K562 (cell line): Measurements from ENCODE around the gene HACE1. TPM values are rescaled to one million over a fixed set of nuclear protein-coding genes. Genes with fewer than 3 reads are reported as not detected.

ENCODE experiments used
- ATAC-seq: fragments of 200-7000 bp; cut with Tn5 transposase; 3 replicates; pipeline ENCODE4 v1.9.1; 2020; ENCODE audit warnings: moderate library complexity
- BruUV-seq: library from RNA; stranded (reverse); fragments of 400-500 nt; replicated peaks from 2 replicates; lab custom pipeline; 2021; lab: Mats Ljungman, UMichigan
- CTCF ChIA-PET: fragments of 300-600 bp; formaldehyde crosslinking; extraction: SDS; loops from one replicate; lab custom pipeline; 2021; ENCODE audit warnings: low intra/inter-chr PET ratio; lab: Yijun Ruan, JAX
- POLR2A ChIA-PET: fragments of 300-600, 350-650 bp; sonication (Branson Sonifier 250); formaldehyde crosslinking; extraction: SDS; loops from one replicate; lab custom pipeline; 2021; ENCODE audit warnings: antibody characterized with exemption, inconsistent platforms; lab: Yijun Ruan, JAX
- DNase-seq, 4 experiments: peaks; one replicate each; pipeline versions ENCODE4 v3.0.0 to v3.0.0-alpha.2; 2011 to 2018; ENCODE audit warnings: low spot score in 3 of 4, mixed read lengths in 3 of 4; ENCODE audit errors: extremely low read depth in 1 of 4
- FAIRE-seq: peaks from 2 replicates; lab custom pipeline; 2011; peaks lifted over from hg19 to GRCh38; lab: Jason Lieb, UNC
- H2AFZ ChIP-seq: 2 replicates; pipeline ENCODE4 v1.6.0; 2011; ENCODE audit warnings: low read depth, low read length, control low read depth, inconsistent platforms
- H3K27ac ChIP-seq: fragments of 200-600 bp; 3 replicates; pipeline ENCODE4 v1.8.0; 2011; ENCODE audit warnings: low read depth, mild to moderate bottlenecking, control low read depth, inconsistent platforms, low read length, moderate library complexity, mixed read lengths; ENCODE audit errors: extremely low read depth
- H3K27me3 ChIP-seq, 2 experiments: fragments of 300-600 bp in 1 of 2; 2 replicates in 1 of 2; 3 replicates in 1 of 2; pipeline versions ENCODE4 v1.6.0 to v1.8.0; 2011; ENCODE audit warnings: inconsistent platforms in 2 of 2, low read length in 2 of 2, mild to moderate bottlenecking in 1 of 2, mixed read lengths in 1 of 2, moderate library complexity in 1 of 2; ENCODE audit not compliant: control insufficient read depth in 2 of 2, insufficient read depth in 2 of 2
- H3K36me3 ChIP-seq: fragments of 300-600 bp; 3 replicates; pipeline ENCODE4 v1.8.0; 2011; ENCODE audit warnings: mild to moderate bottlenecking, low read length, inconsistent platforms; ENCODE audit not compliant: control insufficient read depth, insufficient read depth
- H3K4me1 ChIP-seq, 2 experiments: fragments of 200-600 bp in 1 of 2; replicated peaks in 1 of 2; 2 replicates in 1 of 2; 3 replicates in 1 of 2; pipeline versions ENCODE4 v1.5.1 to v1.8.0; 2011; ENCODE audit warnings: inconsistent platforms in 2 of 2, low read length in 2 of 2, mild to moderate bottlenecking in 1 of 2, mixed read lengths in 1 of 2, moderate library complexity in 1 of 2; ENCODE audit not compliant: control insufficient read depth in 2 of 2, insufficient read depth in 2 of 2
- H3K4me2 ChIP-seq: 2 replicates; pipeline ENCODE4 v1.6.1; 2011; ENCODE audit warnings: low read length, control low read depth, inconsistent platforms, mixed read lengths; ENCODE audit not compliant: insufficient read depth
- H3K4me3 ChIP-seq: fragments of 200-600 bp; sonication (generic), shearing (Covaris generic); 2 replicates; pipeline ENCODE4 v1.5.1; 2016; ENCODE audit warnings: control low read depth, inconsistent platforms
- H3K79me2 ChIP-seq: fragments of 200-600 bp; 3 replicates; pipeline ENCODE4 v1.8.0; 2011; ENCODE audit warnings: low read length, inconsistent platforms; ENCODE audit not compliant: control insufficient read depth, insufficient read depth
- H3K9ac ChIP-seq, 2 experiments: 2 replicates each; pipeline versions ENCODE4 v1.6.0 to v1.6.1; 2011; ENCODE audit warnings: low read depth in 2 of 2, low read length in 2 of 2, control low read depth in 1 of 2, inconsistent platforms in 1 of 2, mild to moderate bottlenecking in 1 of 2, mixed read lengths in 1 of 2; ENCODE audit not compliant: insufficient read depth in 1 of 2
- H3K9me1 ChIP-seq: one replicate; pipeline ENCODE4 v1.6.0; 2011; ENCODE audit warnings: inconsistent platforms, mild to moderate bottlenecking, low read length, moderate library complexity; ENCODE audit not compliant: control insufficient read depth, insufficient read depth
- H3K9me3 ChIP-seq: replicated peaks from 2 replicates; pipeline ENCODE4 v1.5.1; 2011; ENCODE audit warnings: low read depth, low read length, inconsistent platforms; ENCODE audit not compliant: control insufficient read depth, insufficient read depth
- H4K20me1 ChIP-seq: replicated peaks from 2 replicates; pipeline ENCODE4 v1.6.1; 2011; ENCODE audit warnings: low read length, inconsistent platforms, mixed read lengths; ENCODE audit not compliant: control insufficient read depth, insufficient read depth
- BCL6 ChIP-seq: fragments of 250-450 bp; sonication (Bioruptor Pico); IDR thresholded peaks from 2 replicates; pipeline ENCODE4 v1.4.0; 2020
- CGGBP1 ChIP-seq: fragments of 250-450 bp; sonication (Bioruptor Pico); IDR thresholded peaks from 2 replicates; pipeline ENCODE4 v1.9.0; 2021; ENCODE audit warnings: mild to moderate bottlenecking
- FOXA3 ChIP-seq, 2 experiments: fragments of 450-650 bp in 1 of 2; sonication (generic) in 1 of 2; formaldehyde crosslinking; IDR thresholded peaks in 1 of 2; conservative IDR thresholded peaks in 1 of 2; 2 replicates each; pipeline versions ENCODE4 v1.4.0 to v1.8.0; 2020 to 2022; ENCODE audit warnings: mild to moderate bottlenecking in 2 of 2, missing genetic modification reagents in 1 of 2
- IRF9 ChIP-seq: fragments of 450-650 bp; IDR thresholded peaks from 2 replicates; pipeline ENCODE4 v1.6.1; 2016; ENCODE audit warnings: missing biosample characterization, missing genetic modification characterization
- MAFK ChIP-seq: IDR thresholded peaks from 2 replicates; pipeline ENCODE4 v1.6.1; 2011; ENCODE audit warnings: low read length, improper control_type of control experiment
- NRF1 ChIP-seq, 2 experiments: fragments of 450-650 bp; IDR thresholded peaks in 1 of 2; conservative IDR thresholded peaks in 1 of 2; 2 replicates each; pipeline ENCODE4 v1.6.1; 2014; ENCODE audit warnings: mild to moderate bottlenecking in 2 of 2
- PTTG1 ChIP-seq: fragments of 450-650 bp; IDR thresholded peaks from 2 replicates; pipeline ENCODE4 v1.6.1; 2016; ENCODE audit warnings: low read depth, mild to moderate bottlenecking, missing genetic modification characterization, missing compliant biosample characterization
- RBM39 ChIP-seq: fragments of 200-400 bp; formaldehyde crosslinking; optimal IDR thresholded peaks from 2 replicates; pipeline ENCODE3; 2018; ENCODE audit warnings: low read depth, low read length
- SAFB2 ChIP-seq: fragments of 200-400 bp; formaldehyde crosslinking; IDR thresholded peaks from 2 replicates; pipeline ENCODE4 v1.6.1; 2018; ENCODE audit warnings: borderline replicate concordance, low read length, low read depth, moderate library complexity; ENCODE audit not compliant: severe bottlenecking
- SRSF3 ChIP-seq: fragments of 200-400 bp; formaldehyde crosslinking; IDR thresholded peaks from 2 replicates; pipeline ENCODE4 v1.6.1; 2016; ENCODE audit warnings: mild to moderate bottlenecking, low read length, moderate library complexity; ENCODE audit not compliant: insufficient read depth
- TEAD2 ChIP-seq: fragments of 450-650 bp; IDR thresholded peaks from 2 replicates; pipeline ENCODE4 v1.6.1; 2016; ENCODE audit warnings: missing genetic modification characterization, control low read depth, missing compliant biosample characterization
- U2AF1 ChIP-seq: fragments of 200-400 bp; formaldehyde crosslinking; optimal IDR thresholded peaks from 2 replicates; pipeline ENCODE3; 2017; ENCODE audit warnings: mild to moderate bottlenecking, low read depth, low read length, moderate library complexity
- USF2 ChIP-seq: sonication (generic); formaldehyde crosslinking; IDR thresholded peaks from 2 replicates; pipeline ENCODE4 v1.5.0; 2020; ENCODE audit warnings: missing genetic modification reagents
- YBX1 ChIP-seq: fragments of 450-650 bp; IDR thresholded peaks from 2 replicates; pipeline ENCODE4 v1.7.1; 2016; ENCODE audit warnings: mild to moderate bottlenecking
- ZNF444 ChIP-seq: fragments of 250-450 bp; sonication (Bioruptor Pico); IDR thresholded peaks from 2 replicates; pipeline ENCODE4 v1.4.0; 2020; ENCODE audit warnings: mild to moderate bottlenecking, moderate library complexity
- ZNF707 ChIP-seq: fragments of 250-450 bp; sonication (Bioruptor Pico); conservative IDR thresholded peaks from 2 replicates; pipeline ENCODE4 v1.8.0; 2022; ENCODE audit warnings: inconsistent platforms, mild to moderate bottlenecking, moderate library complexity
- WGBS: fragments of 100-300 bp; shearing (Covaris generic); methylation state at CpG from one replicate; pipeline ENCODE4 v1.1.6; 2016; ENCODE audit warnings: low coverage, mixed read lengths; ENCODE audit not compliant: insufficient coverage; ENCODE audit errors: missing lambda C conversion rate; 5-methylcytosine and 5-hydroxymethylcytosine counted together
- in situ Hi-C: fragments of 300-500 bp; cut with MboI; formaldehyde crosslinking; loops from 4 replicates; pipeline ENCODE4 v1.15.0; 2018; ENCODE audit warnings: inconsistent platforms, mixed read lengths
- intact Hi-C: fragments of 100-400 bp; cut with micrococcal nuclease; formaldehyde crosslinking; loops from 2 replicates; pipeline ENCODE4 v1.14.2; 2022
- polyA plus RNA-seq, 8 experiments: library from polyadenylated mRNA; depleted of rRNA in 4 of 8; stranded (reverse) in 5 of 8; unstranded in 3 of 8; fragments of >200 nt; fragmentation: Nextera tagmentation in 2 of 8; fragmentation: Illumina TruSeq in 1 of 8; extraction: Ambion mirVana in 2 of 8; extraction: Trizol in 1 of 8; gene quantifications; 2 replicates each; pipeline versions ENCODE4 v1.2.1 to v1.2.3, GENCODE V29; 2011 to 2014; ENCODE audit warnings: inconsistent platforms in 1 of 8, missing spikeins in 1 of 8
- total RNA-seq, 7 experiments: library from RNA; depleted of rRNA in 6 of 7; stranded (reverse); fragments of >200 nt in 6 of 7; fragmentation: Illumina TruSeq in 2 of 7; extraction: Trizol in 2 of 7; gene quantifications; 2 replicates each; pipeline versions ENCODE4 v1.2.1 to v1.2.3, GENCODE V29; 2011 to 2021; ENCODE audit warnings: low replicate concordance in 1 of 7

The HACE1 gene
- total and polyA plus RNA-seq, 9 of the 15 experiments (the other 6 are each of a cell fraction or from before 2014, with no cell fraction given), result 3.6 to 19.9 (median 9.1) TPM

- no peak for ATAC-seq
- BruUV-seq, result no TSS peak
- Histone ChIP-seq H3K36me3 (no peaks in the 10 kb centered on the region), H3K9me3 (no peaks in the 10 kb centered on the region), H3K4me2 (no peak overlapping the region), H3K9ac (no peak overlapping the region), H3K79me2 (no peaks in the 10 kb centered on the region), H3K4me3 (no peak overlapping the region), H3K9me1 (no peaks in the 10 kb centered on the region), H3K27ac (no peak overlapping the region), H3K27me3 (no peaks in the 10 kb centered on the region), H3K4me1 (no peaks in the 10 kb centered on the region), H4K20me1 (no peaks in the 10 kb centered on the region), H2AFZ (no peak overlapping the region)
- POLR2A ChIA-PET, result no interaction called here
- in situ Hi-C loops, result no loop called here
- TF ChIP-seq PTTG1 (tag) (no peak), ZNF707 (peak; percentile 50; the same call in 1 of the 2 replicates)
- no peak for DNase-seq
- intact Hi-C loops, result no loop called here
- WGBS, result 82% methylated on average over 2 of the region's 2 CpGs
- FAIRE-seq, result no peak
- CTCF ChIA-PET, result no interaction called here
Measured at GRCh38 chr6:104814743-104815142, 45.0 kb downstream of the HACE1 start.

GRCh38 chr6:104813552-104813951, 46.2 kb downstream of the HACE1 start:
- H3K4me3 ChIP-seq, result no peak overlapping the region
- no peaks in the 10 kb centered on the region for H3K27me3 ChIP-seq
- no TSS peak for BruUV-seq
- intact Hi-C loops, result no loop called here
- H3K9me1 ChIP-seq, result no peaks in the 10 kb centered on the region
- no peak for FAIRE-seq
- no peak overlapping the region for H3K9ac ChIP-seq
- no peak overlapping the region for H2AFZ ChIP-seq
- H3K27ac ChIP-seq, result no peak overlapping the region
- no peaks in the 10 kb centered on the region for H3K79me2 ChIP-seq
- H4K20me1 ChIP-seq, result no peaks in the 10 kb centered on the region
- H3K4me1 ChIP-seq, result no peaks in the 10 kb centered on the region
- no peak for DNase-seq
- no peaks in the 10 kb centered on the region for H3K36me3 ChIP-seq
- no peak overlapping the region for H3K4me2 ChIP-seq
- ATAC-seq, result no peak
- POLR2A ChIA-PET, result no interaction called here
- CTCF ChIA-PET, result no interaction called here
- in situ Hi-C loops, result no loop called here
- 24% methylated on average over 2 of the region's 2 CpGs for WGBS
- no peaks in the 10 kb centered on the region for H3K9me3 ChIP-seq
- TF ChIP-seq RBM39, result no peak
- no peak for TF ChIP-seq FOXA3 (CRISPR knock-in tag; conservative IDR thresholded peaks at IDR 0.05 in 1 of 2, IDR thresholded peaks at IDR 0.05 in 1 of 2)
- TF ChIP-seq NRF1 (conservative IDR thresholded peaks at IDR 0.05 in 1 of 2, IDR thresholded peaks at IDR 0.05 in 1 of 2), result no peak
- TF ChIP-seq TEAD2 (tag), result no peak
- TF ChIP-seq SRSF3, result no peak
- TF ChIP-seq USF2 (CRISPR knock-in tag), result no peak
- TF ChIP-seq CGGBP1, result no peak
- TF ChIP-seq YBX1, result no peak
- no peak for TF ChIP-seq ZNF444 (CRISPR knock-in tag)
- TF ChIP-seq U2AF1, result no peak
- TF ChIP-seq IRF9, result no peak
- no peak for TF ChIP-seq BCL6 (CRISPR knock-in tag)
- TF ChIP-seq SAFB2, result no peak
- TF ChIP-seq MAFK, result no peak
